Measurements from ENCODE around the gene SUB1. TPM values are rescaled to one million over a fixed set of nuclear protein-coding genes. Genes with fewer than 3 reads are reported as not detected.

The SUB1 gene
- total RNA-seq, 4 donors from 2014 or later: 42.0 to 287 (median 127) TPM

DNA sequence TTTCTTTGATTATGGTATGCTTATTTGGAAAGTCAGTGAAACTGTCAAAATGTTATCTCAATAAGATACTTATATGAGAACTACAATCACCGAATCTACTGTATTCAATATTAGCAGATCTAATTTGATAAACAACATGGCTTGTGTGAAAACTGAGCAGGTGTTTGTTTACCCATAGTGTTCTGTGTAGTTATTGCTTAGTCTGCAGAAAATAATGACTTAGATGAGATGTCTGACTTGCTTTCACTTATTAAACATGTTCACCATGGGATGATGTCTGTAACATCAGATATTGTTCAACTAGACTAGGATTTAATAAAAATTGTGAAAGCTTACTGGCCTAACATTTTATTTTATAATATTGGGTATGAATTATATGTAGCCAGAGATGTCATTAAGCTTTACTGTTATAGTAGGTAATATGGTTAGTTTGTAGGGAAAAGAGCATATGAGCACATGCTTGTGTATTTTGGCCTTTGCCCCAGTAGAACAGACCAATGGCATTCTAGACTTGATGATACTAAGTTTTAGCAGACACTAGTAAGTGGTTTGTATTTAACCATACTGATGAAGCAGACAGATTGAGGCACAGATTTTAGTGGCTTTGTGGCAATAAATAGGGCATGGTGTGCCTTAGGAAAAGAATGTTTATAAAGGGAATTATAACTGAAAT lies 16.4 kb downstream of the SUB1 start:
- peaks cover 0 to 15% of the 10 kb centered on the region in 2 donors for H3K4me1 ChIP-seq
- no peak overlapping the region for H3K4me3 ChIP-seq
- intact Hi-C loops (cut with DNase I; ENCODE audit: low total_unique reads): no loop called here
- TF ChIP-seq POLR2A (IDR thresholded peaks at IDR 0.05): no peak
- TF ChIP-seq, protein P1, sequence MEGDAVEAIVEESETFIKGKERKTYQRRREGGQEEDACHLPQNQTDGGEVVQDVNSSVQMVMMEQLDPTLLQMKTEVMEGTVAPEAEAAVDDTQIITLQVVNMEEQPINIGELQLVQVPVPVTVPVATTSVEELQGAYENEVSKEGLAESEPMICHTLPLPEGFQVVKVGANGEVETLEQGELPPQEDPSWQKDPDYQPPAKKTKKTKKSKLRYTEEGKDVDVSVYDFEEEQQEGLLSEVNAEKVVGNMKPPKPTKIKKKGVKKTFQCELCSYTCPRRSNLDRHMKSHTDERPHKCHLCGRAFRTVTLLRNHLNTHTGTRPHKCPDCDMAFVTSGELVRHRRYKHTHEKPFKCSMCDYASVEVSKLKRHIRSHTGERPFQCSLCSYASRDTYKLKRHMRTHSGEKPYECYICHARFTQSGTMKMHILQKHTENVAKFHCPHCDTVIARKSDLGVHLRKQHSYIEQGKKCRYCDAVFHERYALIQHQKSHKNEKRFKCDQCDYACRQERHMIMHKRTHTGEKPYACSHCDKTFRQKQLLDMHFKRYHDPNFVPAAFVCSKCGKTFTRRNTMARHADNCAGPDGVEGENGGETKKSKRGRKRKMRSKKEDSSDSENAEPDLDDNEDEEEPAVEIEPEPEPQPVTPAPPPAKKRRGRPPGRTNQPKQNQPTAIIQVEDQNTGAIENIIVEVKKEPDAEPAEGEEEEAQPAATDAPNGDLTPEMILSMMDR (IDR thresholded peaks at IDR 0.05): no peak
- H3K36me3 ChIP-seq: no peaks in the 10 kb centered on the region
- H3K27me3 ChIP-seq: no peaks in the 10 kb centered on the region
- DNase-seq: no peak
- H3K27ac ChIP-seq: peak overlapping the region in 1 of 2 donors; percentile 1
- H3K9me3 ChIP-seq: no peaks in the 10 kb centered on the region

GRCh38 chr5:32602906-32603305 lies 17.5 kb downstream of the SUB1 start:
- H3K9me3 ChIP-seq: no peaks in the 10 kb centered on the region
- no peak overlapping the region for H3K27ac ChIP-seq
- H3K27me3 ChIP-seq: no peaks in the 10 kb centered on the region
- TF ChIP-seq POLR2A (IDR thresholded peaks at IDR 0.05): no peak
- TF ChIP-seq, protein P1 (IDR thresholded peaks at IDR 0.05): no peak
- no peak for DNase-seq
- intact Hi-C loops (cut with DNase I; ENCODE audit: low total_unique reads): no loop called here
- H3K4me3 ChIP-seq: no peak overlapping the region
- no peaks in the 10 kb centered on the region for H3K36me3 ChIP-seq
- H3K4me1 ChIP-seq: peaks cover 0 to 7% of the 10 kb centered on the region in 2 donors

DNA sequence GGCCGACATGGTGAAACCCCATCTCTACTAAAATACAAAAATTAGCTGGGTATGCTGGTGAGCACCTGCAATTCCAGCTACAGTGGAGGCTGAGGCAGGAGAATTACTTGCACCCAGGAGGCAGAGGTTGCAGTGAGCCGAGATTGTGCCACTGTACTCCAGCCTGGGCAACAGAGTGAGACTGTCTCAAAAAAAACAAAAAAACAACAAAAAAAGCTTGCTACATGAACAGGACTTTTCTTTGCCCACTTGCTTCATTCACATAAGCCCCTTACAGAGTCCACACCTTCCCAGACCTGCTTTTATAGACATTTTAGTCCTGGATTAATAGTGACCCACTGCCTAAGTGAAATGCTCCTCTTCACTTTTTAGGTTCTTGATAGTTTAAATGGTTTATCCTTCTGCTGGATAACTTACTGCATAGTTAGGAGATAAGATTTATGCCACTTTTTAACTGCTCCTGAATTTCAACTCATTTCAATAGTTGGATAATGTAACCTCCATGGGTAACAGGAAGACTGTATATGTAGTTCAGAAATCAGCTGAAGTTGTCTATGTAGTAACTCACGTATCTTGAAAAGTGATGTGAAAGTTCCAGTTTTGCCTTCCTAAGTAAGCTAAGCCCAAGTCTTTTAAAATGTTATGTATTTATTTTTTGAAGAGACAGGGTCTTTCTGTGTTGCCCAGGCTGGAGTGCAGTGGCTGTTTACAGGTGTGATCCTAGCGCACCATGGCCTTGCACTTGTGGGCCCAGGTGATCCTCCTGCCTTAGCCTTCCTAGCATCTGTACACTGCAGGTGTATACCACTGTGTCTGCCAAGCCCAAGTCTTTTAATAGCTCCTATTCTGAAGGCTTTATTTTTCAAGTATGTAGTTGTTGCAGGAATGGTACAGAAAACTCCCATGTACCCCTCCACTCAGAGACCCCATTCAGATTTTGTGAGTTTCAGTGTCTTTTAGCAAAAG lies 19.7 kb downstream of the SUB1 start:
- intact Hi-C loops (cut with DNase I; ENCODE audit: low total_unique reads): no loop called here
- Histone ChIP-seq H3K4me3 (no peak overlapping the region), H3K4me1 (peaks cover 0 to 4% of the 10 kb centered on the region in 2 donors), H3K27me3 (no peaks in the 10 kb centered on the region), H3K27ac (no peak overlapping the region), H3K9me3 (no peaks in the 10 kb centered on the region), H3K36me3 (no peaks in the 10 kb centered on the region)
- TF ChIP-seq POLR2A (IDR thresholded peaks at IDR 0.05): no peak
- TF ChIP-seq, protein P1 (IDR thresholded peaks at IDR 0.05): no peak
- DNase-seq: no peak

- no peaks in the 10 kb centered on the region for H3K27me3 ChIP-seq
- no peaks in the 10 kb centered on the region for H3K4me1 ChIP-seq
- H3K36me3 ChIP-seq: no peaks in the 10 kb centered on the region
- no peak overlapping the region for H3K4me3 ChIP-seq
- TF ChIP-seq, protein P1 (IDR thresholded peaks at IDR 0.05): no peak
- no peak for TF ChIP-seq POLR2A (IDR thresholded peaks at IDR 0.05)
- intact Hi-C loops (cut with DNase I; ENCODE audit: low total_unique reads): no loop called here
- no peaks in the 10 kb centered on the region for H3K9me3 ChIP-seq
- no peak for DNase-seq
- H3K27ac ChIP-seq: no peak overlapping the region
These were observed 20.4 kb downstream of the SUB1 start for GRCh38 chr5:32605766-32606152.

Data from uterus (tissue), 4 donors.